Amygdala (tissue), 56 donors: ENCODE measurements around the gene DPH5.
"Not testable (repeated sequence)": the region's sequence is repeated elsewhere in the genome, so short reads cannot be mapped to it uniquely, and the experiment has no call there.

Experiments
- DNase-seq, 56 donors: peaks; one replicate each; lab custom pipeline; 2025; lab: John Stamatoyannopoulos, UW

The DPH5 gene

DNA sequence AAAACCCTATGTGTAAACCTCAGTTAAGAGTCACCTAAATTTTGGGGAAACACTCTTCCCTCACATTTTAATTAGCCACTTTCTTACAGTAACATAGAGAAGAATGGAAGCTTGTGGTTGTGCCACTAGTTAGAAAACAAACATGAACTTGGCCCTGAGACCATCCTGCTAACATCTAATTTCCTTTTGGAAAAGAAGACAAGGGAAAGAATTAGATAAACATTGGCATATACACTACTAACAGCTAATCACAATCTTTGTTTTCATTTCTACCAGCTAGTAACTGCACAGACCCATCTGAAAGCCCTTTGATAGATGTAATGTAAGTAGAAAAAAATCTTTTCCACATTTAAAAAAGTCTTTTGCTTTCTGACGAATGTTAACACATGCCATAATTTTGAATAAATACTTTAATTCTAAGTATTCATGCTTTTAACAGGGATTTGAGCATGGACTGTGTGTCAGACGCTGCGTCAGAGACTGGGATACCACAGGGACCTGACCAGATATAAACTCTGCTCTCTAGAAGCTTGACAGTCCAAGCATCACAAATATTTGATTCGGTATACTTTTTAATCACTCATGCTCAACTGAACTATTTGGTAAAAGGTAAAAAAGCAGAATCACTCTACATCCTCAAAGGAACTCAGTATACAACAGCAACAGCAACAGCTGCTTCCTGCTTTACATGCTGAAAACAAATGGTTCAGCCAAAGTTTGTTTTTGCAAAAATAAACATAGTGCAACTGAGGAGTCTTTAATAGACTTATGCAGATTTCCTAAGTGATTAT lies 30.2 kb downstream of the DPH5 start:
- no peak for DNase-seq

- no peak for DNase-seq
Measured at GRCh38 chr1:100989306-100990077, 36.1 kb downstream of the DPH5 start.

DNA sequence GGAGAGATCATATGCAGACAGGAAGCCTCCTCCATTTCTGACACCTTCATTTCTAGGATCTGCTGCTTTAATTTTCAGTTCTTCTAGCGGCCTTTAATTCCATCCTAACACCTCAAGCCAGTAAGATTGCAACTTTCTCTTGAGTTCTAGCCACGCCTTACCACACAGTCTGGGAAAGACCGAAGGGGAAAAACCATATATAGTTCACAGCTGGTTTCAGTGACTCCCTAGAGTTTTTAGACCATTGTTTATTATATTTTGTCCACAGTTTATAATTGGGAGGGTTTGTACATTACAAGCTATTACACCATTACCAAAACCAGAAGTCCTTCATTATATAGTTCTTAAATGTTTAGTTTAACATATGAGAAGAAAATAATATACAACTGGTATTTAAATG lies 37.5 kb downstream of the DPH5 start:
- no peak for DNase-seq

- DNase-seq: no peak
Measured at GRCh38 chr1:100982793-100983192, 42.8 kb downstream of the DPH5 start.

GRCh38 chr1:100979631-100980030 lies 46.0 kb downstream of the DPH5 start:
- DNase-seq: no peak

GRCh38 chr1:100976936-100977335 lies 48.6 kb downstream of the DPH5 start:
- no peak for DNase-seq

GRCh38 chr1:100972185-100972584 lies 53.4 kb downstream of the DPH5 start:
- DNase-seq: no peak

DNA sequence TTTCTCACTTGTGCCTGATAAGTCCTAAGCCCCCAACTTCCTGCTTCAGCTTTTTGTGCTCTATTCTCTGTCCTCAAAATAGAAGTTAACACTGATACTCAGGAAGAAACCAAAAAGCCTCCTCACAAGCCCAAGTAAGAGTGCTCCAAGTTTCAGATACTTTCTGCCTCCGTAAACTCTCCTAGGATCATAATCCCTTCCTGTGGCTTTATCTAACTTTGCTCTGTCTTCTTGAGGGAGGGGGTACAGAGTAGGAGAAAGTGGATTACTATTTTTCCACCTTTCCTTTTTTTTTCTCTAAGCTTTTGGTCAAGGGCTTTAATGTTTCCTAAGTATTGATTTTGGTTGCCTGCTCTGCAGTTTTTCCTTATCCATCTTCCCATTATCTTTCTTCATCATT lies 54.6 kb downstream of the DPH5 start:
- DNase-seq: no peak

DNA sequence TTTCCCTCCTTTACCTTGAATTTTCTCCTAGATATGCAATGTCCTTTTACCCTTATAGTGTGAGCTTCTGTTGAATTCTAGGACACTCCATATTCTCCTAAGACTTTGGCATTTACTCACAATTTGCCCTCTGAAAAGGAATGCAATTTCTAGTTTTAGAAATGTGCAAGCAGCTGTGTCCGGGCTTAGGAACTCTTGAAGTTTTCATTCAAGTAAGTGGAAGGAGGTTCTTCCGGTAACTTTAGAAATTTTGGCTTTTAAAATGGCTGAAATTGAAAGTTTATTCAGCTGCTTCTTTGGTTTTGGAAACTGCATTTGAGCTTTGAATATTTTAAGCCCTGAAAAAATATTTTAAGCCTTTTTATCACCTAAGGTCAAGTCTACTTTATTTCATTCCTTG lies 56.3 kb downstream of the DPH5 start:
- DNase-seq: no peak

GRCh38 chr1:100968621-100969020 lies 57.0 kb downstream of the DPH5 start:
- DNase-seq: no peak

DNA sequence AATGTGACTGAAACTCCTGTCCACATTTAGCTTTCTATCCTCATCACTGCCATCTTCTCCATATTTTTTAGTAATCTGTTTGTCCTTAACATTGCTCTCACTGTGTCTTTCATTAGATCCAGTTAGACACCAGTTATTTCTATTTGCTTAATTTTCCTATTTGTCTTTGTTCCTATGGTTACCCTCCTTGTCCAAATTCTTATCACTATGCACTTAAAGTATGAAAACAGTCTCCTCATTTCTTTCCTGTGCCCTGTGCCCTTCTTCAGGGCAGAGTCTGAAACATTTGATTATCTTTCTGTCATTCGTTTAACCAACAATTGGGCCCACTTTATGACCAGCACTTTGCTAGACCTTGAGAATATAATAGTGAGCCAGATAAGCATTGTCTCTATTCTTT lies 65.5 kb downstream of the DPH5 start:
- no peak for DNase-seq

- DNase-seq: no peak
Measured at GRCh38 chr1:100959502-100960060, 66.0 kb downstream of the DPH5 start.

- DNase-seq: no peak
Measured at GRCh38 chr1:100955322-100955721, 70.3 kb downstream of the DPH5 start.

- DNase-seq: no peak
Measured at GRCh38 chr1:100953960-100954730, 71.4 kb downstream of the DPH5 start.

GRCh38 chr1:100952970-100953369 lies 72.6 kb downstream of the DPH5 start:
- not testable (repeated sequence) for DNase-seq

GRCh38 chr1:100952104-100952745 lies 73.4 kb downstream of the DPH5 start:
- DNase-seq: no peak

DNA sequence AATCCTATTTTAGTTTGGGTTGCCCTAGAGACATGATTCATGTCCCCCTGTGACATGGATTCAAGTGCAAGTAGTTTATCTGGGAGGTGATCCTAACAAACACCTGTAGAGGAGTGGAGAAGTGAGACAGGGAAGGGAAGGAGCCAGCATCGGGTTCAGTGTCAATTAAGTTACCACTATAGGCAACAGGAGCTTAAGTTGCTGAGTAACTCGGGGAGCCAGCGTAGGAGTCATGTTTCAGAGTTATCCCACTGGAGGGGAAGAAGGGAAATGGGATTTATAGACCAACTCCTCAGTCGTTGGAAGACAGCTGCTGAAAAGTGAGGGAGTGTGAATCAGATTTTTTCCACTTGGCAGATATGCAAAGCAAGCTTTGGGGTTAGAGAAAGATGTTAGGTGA lies 74.8 kb downstream of the DPH5 start:
- DNase-seq: no peak

DNA sequence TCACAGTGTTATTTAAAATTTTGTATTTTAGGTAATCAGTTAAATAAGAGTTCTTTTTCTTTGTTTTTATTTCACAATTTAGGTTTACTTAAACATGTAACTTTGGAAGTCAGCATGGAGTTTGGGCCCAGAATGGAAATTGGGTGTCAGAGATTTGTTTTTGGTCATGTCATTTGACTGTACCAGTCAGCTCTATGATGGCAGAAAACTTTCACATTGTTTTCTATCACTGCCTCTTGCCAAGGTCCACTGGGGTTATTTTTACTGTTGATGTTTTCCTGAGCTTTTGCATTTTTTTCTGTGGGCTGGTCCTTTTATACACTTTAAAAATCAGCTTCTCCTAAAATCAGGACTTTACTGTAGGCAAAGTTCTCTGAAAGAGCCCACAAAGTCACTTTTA lies 75.2 kb downstream of the DPH5 start:
- DNase-seq: no peak

DNA sequence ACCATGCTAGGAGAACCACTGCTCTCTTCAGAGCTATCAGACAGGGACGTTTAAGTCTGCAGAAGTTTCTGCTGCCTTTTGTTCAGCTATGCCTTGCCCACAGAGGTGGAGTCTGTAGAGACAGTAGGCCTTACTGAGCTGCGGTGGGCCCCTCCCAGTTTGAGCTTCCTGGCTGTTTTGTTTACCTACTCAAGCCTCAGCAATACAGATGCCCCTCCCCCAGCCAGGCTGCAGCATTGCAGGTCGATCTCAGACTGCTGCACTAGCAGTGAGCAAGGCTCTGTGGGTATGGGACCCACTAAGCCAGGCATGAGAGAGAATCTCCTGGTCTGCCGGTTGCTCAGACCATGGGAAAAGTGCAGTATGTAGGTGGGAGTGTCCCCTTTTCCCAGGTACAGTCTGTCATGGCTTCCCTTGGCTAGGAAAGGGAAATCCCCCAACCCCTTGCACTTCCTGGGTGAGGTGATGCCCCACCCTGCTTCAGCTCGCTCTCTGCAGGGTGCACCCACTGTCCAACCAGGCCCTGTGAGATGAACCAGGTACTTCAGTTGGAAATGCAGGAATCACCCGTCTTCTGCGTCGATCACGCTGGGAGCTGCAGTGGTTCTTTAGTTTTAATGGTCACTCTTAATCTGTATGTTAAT lies 75.9 kb downstream of the DPH5 start:
- not testable (repeated sequence) for DNase-seq
